M059J (cell line): ENCODE results near the gene MAP7. TPM values are rescaled to one million over a fixed set of nuclear protein-coding genes. Genes with fewer than 3 reads are reported as not detected.

Experiments
- DNase-seq: peaks from one replicate; pipeline ENCODE4 v3.0.0-alpha.2; 2012; ENCODE audit warnings: low read depth
- total RNA-seq: library from RNA; depleted of rRNA; stranded (reverse); fragments of >200 nt; shearing (Covaris generic); gene quantifications from 2 replicates; pipeline ENCODE4 v1.2.3, GENCODE V29; 2014

MAP7 gene
- total RNA-seq, 1 experiment from 2014 or later, result 0.49 TPM

DNA sequence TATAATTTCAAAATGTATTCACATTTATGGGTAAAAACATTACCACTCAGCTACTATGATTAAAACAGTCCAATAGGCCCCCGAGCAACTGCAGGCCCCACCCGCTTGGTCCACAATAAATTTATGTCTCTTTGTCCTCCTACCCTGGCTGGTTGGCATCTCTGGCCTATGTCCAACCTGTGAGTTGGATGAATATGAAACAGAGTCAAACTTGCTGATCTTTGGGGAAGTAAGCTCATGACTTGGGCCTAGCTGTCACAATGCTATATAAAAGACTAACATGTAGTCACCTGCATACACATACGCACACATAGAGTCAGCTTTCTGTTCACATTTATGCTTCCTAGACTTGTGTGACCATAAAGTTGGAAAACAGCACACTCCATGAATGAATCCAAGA lies 20.5 kb downstream of the MAP7 start:
- no peak for DNase-seq

DNA sequence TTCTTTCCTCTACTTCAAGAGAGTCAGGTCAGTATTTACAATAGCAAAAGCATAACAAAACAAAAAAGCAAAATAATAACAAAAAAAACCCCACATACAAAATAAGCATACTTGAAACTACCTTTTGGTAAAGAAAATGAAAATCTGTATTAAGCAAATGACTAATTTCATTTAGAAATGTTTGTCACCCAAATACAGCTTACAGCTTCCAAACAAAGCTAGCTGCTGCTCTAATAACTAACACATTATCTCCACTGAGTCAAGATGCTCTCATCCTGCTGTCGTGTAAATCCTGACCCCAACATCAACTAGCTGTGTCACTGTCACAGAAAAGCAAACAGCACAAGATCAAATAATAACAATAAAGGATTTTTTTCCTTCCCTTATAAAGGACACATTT lies 21.7 kb downstream of the MAP7 start:
- DNase-seq, result no peak

DNA sequence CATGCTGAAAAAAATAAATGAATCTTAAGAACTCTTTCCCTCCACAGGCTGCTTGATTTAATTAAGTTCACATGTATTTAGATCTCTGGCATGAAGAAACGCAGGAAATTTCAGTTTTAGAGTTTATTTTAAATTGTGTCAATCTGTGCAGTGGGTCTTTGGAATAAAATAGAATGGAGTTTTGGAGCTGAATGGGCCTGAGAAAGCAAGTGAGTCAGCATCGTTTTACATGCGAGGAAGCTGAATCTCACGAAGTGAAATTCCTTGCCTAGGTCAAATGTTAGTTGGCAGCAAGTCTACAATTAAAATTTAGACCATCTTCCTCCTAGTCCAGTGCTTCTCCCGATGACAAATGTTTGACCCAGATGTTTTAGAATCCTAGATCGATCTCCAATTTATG lies 22.4 kb downstream of the MAP7 start:
- no peak for DNase-seq

DNA sequence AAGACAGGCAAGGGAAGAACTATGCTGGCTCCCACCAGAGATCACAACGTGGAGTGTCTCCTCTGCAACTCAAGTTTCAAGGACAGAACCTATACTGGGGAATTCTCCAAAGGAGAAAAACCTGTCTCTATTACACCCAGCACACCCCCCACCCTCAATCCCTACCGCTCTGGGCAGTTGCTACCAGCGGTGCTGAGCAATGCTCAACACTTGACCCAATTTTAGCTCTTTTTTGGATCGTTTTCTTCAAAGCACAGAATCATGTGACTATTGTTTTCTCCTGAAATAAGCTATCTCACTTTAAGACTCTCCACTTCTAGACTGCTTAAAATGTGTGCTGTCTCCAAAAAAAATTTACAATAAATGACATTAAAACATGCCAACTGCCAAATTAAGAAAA lies 23.3 kb downstream of the MAP7 start:
- DNase-seq, result no peak

DNA sequence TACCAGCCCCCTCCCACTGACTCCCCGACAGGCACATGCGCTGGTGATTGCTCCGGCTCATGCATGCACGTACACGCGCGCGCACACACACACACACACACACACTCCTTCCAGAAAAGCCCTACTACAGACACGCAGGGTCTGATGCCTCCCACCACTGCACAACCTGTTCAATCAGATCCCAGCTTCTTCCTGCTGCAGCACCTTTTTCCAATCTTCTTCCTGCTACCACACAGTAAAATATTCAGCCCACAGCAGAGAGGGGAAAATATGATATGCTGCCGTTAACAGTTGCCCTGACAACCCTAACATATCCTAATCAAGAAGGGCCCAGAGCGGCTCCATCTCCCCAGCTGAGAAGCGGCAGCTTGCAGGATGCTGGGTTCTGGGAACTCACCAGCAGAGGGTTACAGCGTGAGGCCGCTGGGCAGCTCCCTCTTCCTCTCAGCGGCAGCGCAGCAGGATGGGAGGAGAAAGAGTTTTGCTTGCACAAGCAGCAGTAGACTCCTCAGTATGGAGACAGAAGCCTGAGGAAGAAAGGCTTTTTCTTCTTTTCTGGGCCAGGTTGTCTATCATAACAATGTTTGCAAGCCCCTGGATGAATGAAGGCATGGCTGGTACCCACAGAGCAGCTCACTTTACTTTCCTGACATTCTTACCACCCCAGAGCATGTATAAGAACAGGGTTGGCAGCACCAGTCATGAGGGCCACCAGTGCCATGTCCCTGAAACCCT lies 23.9 kb downstream of the MAP7 start:
- DNase-seq, result peak; percentile 24

DNA sequence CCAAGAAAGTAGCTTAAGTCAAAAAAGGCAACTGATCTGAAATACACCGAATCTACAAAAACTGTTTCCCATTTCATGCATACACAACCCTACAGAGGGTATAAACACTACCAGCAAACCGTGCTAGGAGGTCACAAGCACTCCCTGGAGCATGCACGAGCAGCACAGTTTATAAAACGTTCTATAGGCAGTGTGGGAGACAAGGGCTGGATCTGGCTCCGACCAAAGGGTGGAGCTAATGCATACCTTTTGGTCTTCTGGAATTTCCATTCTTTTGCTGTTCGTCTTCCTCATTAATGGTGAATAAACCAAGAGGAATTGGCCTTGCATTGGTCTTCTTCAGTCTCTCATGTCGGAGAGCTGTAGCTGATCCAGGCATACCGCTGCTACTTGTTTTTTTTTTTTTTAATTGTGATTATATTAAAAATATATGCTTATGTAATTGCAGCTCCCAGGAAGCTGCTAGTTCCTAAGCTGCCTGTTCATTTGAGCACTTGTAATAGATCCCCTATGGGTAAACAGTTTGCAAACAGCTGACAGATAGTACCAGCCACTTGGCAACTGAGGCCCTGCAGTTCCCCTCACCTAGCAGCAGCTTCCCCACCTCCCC lies 24.5 kb downstream of the MAP7 start:
- no peak for DNase-seq

DNA sequence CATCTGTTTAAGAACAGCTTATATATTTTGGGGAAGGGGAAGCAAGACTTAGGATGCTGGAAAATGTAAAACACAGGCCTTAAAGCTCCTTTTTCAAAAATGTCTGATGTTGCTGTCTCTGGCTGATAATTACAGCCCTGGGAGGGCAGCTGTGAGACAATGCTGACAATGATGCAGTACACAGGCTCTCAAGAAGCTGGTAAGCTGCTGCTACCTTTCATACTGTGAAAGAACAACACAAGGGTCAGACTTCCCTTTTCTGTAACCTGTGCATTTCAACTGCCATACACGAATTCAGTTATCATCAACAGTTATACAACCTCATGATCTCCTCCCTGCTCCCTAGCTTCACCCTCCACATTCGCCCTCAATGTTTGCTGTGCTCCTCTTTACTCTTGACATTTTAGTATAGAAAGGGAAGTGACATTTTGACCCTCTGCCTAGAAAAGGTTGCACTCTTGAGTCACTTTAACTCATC lies 25.2 kb downstream of the MAP7 start:
- DNase-seq, result no peak

DNA sequence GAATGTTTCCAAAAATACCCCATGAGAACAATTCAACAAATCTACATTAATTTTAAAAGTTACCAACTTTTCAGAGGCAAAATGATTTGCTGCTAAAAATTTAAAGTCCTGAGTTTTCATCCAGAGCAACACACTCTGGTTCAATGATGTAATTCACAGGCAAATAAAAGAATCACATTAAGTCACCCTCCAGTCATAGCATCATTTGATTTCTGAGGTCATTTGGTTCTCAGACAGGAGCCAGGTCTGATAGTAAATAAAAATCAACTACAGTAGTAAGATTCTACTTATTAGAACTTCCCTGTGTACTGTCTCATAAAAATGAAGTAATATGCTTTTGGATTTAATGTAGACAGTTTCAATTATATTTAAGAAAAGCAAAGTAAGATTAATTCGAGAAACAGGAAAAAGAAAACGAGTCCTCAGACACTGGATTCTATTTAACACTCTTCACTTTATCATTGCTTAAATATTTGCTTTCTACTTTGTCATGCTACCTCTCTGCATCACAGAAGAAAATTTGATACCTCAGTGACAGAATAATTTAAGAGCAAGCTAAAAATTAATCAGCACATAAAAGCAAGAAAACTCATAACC lies 25.8 kb downstream of the MAP7 start:
- DNase-seq, result no peak

DNA sequence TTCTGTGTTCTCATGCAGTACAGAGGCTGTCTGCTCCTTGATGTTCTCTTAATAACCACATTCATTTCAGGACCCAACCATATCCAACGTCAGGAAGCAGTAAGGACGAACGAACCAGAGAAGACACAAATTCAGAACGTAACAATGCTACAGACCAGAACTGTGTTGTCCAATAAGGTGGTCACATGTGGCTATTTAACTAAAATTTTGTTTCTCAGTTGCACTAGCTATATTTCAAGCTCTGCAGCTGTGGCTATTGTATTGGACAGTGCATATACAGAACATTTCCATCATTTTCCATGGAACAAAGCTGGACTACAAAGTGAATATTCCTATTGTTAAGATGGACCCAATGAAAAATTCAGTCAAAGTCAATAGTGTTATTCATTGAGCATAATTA lies 27.0 kb downstream of the MAP7 start:
- no peak for DNase-seq

DNA sequence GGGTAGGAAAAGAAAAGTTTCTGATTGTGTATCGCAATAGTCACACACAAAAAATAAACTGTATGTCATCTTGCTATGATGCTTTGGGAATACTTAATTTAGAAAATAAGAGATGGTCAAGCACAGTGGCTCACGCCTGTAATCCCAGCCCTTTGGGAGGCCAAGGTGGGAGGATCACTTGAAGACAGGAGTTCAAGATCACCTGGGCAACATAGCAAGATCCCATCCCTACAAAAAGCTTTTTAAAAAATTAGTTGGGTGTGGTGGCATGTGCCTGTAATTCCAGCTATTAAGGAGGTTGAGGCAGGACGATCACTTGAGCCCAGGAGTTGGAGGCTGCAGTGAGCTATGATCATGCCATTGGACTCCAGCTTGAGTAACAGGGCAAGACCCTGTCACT lies 27.6 kb downstream of the MAP7 start:
- no peak for DNase-seq

DNA sequence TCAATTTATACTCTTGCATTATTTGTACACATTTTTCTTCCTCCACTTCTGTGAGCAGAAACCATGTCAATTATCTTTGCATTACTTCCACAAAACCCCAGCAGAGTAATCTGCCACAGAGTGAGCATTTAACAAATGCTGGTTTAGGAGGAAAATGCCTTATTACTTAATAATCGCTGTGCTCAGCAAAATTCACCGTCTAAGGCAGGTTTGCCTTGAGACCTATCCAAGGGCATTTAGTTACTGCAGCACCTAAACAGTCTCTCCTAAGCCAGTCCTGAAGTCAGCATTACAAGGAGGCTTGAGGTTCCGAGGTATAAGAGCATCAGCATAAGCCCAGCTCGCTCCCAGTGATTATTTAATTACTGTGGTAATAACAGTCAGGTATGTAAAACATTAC lies 28.3 kb downstream of the MAP7 start:
- no peak for DNase-seq

DNA sequence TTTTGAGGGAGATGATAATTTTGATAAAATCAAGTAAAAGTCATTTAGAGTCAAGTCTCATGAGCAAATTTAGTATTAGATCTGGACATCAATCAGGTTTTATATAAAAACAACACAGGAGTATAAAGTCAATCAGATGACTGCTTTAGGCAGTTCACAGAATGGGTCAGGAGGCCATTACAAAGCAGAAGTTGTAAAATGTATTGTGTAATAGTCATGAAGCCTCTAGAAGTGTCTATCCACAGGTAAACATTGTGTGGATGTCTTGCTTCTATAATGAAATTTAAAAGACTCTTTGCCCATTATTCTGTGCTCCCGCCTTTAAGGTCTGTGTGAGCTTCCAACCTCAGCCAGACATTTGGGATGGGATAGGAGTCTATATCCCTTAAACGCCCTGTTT lies 28.8 kb downstream of the MAP7 start:
- no peak for DNase-seq

DNA sequence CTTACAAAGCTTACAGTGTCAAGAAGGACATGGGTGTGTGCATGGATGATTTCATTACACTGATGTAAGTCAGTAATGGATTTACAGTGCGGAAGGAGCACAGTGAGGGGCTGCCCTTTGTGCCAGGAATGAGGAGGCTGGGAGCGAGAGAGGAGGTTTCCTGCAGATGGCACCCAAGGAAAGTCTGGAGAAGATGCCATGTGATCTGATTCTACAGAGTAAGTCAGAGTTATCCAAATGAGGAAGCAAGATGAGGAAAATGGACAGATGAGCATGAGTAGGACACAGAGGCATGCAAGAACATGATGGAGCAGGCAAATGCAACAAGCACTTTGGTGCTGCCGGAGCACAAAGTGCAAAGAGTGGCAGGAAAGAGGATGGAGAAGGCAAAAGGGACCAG lies 29.7 kb downstream of the MAP7 start:
- no peak for DNase-seq

DNA sequence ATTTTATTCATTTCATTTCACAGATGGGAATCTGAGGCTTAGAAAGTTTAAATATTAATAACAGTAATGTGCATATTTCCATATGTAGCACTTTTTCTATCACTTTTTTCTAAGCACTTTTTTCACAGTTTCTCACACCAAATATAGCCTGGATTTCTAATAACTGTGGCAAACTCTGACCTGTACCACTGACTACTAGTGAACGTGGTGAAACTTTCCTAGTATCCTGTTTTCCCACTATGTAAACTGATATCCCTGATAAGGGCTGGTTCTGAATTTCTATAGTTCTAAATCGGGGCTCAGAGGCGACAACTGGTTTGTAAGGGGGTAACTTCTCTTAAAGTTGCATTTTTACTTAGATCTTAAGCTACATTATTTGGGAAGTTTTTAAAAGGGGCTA lies 32.6 kb downstream of the MAP7 start:
- DNase-seq, result no peak

DNA sequence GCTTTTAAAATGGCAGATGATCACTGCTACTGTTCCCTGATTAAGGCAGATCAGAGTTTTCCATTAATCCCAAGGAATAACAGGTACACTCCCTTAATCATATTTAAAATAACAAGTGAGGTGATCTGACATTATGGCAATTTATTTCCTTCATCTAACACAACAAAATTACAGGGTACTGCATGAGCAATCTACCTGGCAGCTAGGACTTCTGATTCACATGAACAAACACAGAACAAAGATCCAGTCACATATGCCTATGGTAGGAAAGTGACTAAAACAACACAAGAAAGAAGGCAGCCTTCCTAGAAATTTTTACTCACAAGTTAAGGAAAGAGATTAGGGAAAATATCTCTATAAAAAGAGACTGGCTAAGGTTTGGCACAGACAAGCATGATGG lies 33.2 kb downstream of the MAP7 start:
- DNase-seq, result no peak

DNA sequence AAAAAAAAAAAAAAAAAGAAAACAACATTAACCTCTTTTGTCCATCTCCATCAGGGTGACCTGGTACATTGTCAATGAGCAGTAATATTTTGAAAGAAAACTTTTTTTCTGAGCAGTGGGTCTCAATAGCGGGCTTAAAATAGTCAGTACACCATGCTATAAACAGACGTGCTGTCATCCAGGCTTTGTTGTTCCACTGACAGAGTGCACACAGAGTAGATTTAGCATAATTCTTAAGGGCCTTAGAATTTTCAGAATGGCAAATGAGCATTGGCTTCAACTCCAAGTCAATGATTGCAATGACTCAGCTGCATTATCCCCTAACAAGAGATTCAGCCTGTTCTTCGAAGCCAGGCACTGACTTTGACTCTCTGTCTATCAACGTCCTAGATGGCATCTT lies 35.6 kb downstream of the MAP7 start:
- DNase-seq, result no peak

DNA sequence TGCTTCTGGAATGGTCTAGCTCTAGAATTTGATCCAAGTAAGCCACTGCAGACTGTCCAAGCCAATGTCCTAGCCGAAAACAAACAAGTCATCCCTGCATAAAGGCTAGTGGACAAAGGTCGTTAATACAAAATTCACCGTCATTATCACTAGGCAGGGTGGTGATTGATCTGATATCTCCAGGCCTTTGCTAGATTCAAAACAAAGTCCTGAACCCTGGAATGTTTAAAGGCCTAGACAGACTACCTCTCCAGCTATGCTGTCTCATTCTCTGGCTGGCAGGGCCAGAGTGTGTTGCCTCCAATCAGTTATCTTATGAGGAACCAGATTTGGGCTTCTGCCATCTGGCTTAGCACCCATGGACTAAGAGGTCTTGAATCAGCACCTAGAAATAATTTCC lies 38.3 kb downstream of the MAP7 start:
- DNase-seq, result no peak

DNA sequence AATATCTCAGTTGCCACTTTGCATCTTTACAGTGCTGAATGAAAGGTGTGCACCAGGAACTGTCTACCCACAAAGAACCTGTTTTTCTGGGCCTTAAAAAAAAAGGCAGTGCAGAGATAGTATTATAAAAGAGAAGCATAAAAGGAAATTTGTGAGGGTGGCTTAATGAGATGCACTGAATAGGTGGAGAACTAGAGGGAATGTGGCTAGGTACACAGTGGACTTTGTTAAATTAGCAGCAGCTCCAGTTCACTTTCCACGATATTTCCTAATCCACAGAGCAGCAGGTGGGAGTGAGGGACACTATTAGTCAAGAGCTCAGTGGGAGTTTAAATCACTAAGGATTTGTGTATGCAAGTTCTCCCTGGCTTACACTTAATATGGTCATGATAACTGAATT lies 38.8 kb downstream of the MAP7 start:
- no peak for DNase-seq

DNA sequence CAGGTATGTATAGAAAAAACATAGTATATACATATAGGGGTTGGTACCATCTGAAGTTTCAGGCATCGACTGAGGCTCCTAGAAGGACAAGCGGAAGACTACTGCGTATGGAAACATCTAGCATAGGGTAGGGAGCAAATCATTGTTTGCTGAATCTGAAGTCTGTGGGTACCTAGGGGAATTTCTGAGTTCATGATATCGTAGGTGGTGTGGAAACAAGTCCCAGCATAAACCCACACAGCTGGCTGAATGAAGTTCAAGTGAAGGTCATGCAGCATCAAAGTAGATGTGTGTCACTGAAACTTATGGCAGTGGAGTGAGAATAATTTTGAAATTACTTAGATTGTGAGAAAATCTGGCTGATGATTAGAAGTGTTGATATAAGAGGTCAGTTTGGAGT lies 39.4 kb downstream of the MAP7 start:
- no peak for DNase-seq

DNA sequence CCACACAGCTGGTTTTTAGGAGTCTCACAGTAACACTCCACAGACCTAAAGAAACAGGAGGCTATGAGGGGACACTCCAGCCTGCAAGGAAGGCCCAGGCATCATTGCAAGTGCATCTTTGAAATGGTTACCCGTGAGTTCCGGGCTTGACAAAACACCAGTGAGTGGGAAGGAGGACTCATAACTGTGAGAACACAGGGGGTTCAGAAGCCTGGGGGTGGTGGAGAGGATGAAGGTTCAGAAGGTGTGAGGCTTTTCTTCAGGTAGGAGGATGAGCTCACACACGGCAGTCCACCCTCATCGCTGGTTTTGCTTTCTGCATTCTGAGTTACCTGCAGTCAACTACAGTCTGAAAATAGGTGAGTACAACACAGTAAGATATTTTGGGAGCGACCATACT lies 39.9 kb downstream of the MAP7 start:
- DNase-seq, result no peak

DNA sequence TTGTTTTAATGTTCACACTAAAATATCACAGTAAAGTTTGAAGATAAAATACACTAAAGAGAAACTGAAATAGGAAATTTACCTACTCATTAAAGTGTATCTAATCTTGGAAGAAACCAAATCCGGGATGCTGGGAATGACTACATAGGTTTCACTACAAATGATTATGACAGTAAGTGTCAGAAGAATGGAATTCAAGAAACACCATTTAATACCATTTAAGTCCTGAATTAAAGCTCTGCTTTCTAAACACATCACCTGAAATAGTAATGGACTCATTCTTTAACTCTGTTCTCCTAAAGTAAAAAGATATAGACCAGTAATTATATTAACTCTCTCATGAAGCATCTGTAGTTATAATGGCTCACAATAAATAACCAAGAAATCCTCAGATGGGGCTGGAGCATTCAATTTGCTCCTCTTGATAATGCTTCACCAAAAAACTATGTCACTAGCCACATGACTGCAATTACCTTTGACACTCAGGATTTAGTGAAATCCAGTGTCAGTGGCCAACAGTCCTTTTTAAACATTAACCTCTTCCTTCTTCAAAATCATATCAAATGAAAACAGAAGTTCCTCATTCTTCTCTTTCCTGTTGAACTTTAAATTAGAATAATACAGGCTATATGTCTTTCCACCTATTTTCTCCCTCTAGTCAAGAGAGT lies 41.4 kb downstream of the MAP7 start:
- DNase-seq, result peak; percentile 13

DNA sequence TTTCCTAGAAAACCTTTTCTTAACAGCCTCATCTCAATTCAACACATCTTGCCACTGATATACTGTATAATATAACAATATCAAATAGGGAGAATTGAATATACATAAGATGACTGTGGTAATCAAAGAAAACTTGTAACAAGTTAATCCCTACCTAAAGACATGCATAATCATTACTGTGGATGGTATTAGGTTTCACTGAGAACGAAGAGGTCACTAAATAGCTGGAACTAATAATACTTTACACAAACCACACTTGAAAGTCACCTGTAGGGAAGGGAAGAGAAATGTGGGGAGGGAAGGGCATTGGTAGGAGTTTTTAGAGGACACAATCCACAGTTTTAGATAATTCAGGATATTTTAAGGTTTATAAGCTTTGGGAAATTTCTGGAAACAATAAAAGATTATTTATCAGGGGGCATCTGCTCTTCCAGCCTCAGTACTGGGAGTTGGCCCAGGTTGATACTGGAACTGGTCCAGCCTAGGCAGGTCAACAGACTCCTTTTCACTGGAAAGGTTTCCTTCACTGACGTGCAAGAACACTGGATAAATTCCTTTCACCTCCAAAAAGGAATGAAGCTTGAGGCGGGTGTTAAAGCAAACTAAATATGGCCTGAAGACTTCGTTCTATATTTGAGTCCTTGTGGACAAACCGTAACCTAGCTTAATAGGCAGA lies 44.0 kb downstream of the MAP7 start:
- DNase-seq, result no peak
